Left cardiac atrium (tissue), 4 donors: Measurements from ENCODE around the gene DENND6B. TPM values are rescaled to one million over a fixed set of nuclear protein-coding genes. Genes with fewer than 3 reads are reported as not detected.

Experiments used
- ATAC-seq, 2 donors: fragments of 200-7000 bp; cut with Tn5 transposase; one replicate each; pipeline ENCODE4 v1.9.1; 2020; ENCODE audit warnings: mild to moderate bottlenecking in 2 of 2, moderate library complexity in 2 of 2
- DNase-seq: peaks from one replicate; pipeline ENCODE4 v3.0.0-alpha.2; 2020
- intact Hi-C, 2 donors: fragments of 100-400 bp; cut with DNase I; formaldehyde crosslinking; loops; one replicate each; pipeline versions ENCODE4 v1.14.1 to v1.15.1; 2022 to 2023
- total RNA-seq, 2 donors: library from RNA; stranded (reverse); fragmentation: NEBNext Ultra II Directional; extraction: Animal tissue kit (Norgen Biotek cat#: 25700); gene quantifications; one replicate each; pipeline ENCODE4 v1.2.1, GENCODE V29; 2021
- donor health status: DM: no; HTN: yes; CAD: no.
- donor health status: DM: no; HTN: yes; CAD: no; lungs with severe emphysema.
- donor health status: DM: yes; HTN: yes; CAD: no.
- donor health status: Dilated cardiomyopathy.

Gene DENND6B
- total RNA-seq, 2 donors from 2014 or later: 2.4 TPM

- DNase-seq: no peak
- intact Hi-C loops: no loop called here
Measured at GRCh38 chr22:50307890-50308596, 18.8 kb downstream of the DENND6B start.

GRCh38 chr22:50306753-50307749 lies 19.8 kb downstream of the DENND6B start, which contains the start of gene PLXNB2:
TSS of gene PLXNB2 (minus strand) at chr22:50307646. CDS start at chr22:50290584, 17,062 bp downstream.
- intact Hi-C loops: no loop called here
- peak; percentile 87 for DNase-seq
- ATAC-seq: peak; percentile 45 to 68

More at GRCh38 chr22:50307890-50308596, 18.8 kb downstream of the DENND6B start:
- no peak for ATAC-seq

- peak; percentile 56 to 68 for ATAC-seq
- intact Hi-C loops: no loop called here
Measured at GRCh38 chr22:50305923-50306566, 20.8 kb downstream of the DENND6B start.

GRCh38 chr22:50305393-50305922 lies 21.4 kb downstream of the DENND6B start:
- ATAC-seq (peak in 1 of 2 donors; percentile 0), DNase-seq (no peak)
- intact Hi-C loops: no loop called here

More at GRCh38 chr22:50305923-50306566, 20.8 kb downstream of the DENND6B start:
- peak; percentile 90 for DNase-seq

- DNase-seq (no peak), ATAC-seq (peak; percentile 1 to 5)
- intact Hi-C loops: no loop called here
Measured at GRCh38 chr22:50304528-50305392, 22.1 kb downstream of the DENND6B start.

- DNase-seq: peak; percentile 73
- peak in 1 of 2 donors; percentile 0 for ATAC-seq
- intact Hi-C loops: no loop called here
Measured at GRCh38 chr22:50303848-50304527, 22.8 kb downstream of the DENND6B start.

GRCh38 chr22:50303515-50303847 lies 23.3 kb downstream of the DENND6B start:
- DNase-seq (no peak), ATAC-seq (no peak)
- intact Hi-C loops: no loop called here

GRCh38 chr22:50302564-50302963 lies 24.2 kb downstream of the DENND6B start:
- intact Hi-C loops: no loop called here
- ATAC-seq (peak; percentile 1 to 10), DNase-seq (no peak)

- ATAC-seq (peak; percentile 6 to 25), DNase-seq (no peak)
- intact Hi-C loops: no loop called here
Measured at GRCh38 chr22:50302041-50302541, 24.7 kb downstream of the DENND6B start.

GRCh38 chr22:50301581-50301991 lies 25.2 kb downstream of the DENND6B start:
- DNase-seq (no peak), ATAC-seq (no peak)
- intact Hi-C loops: no loop called here

GRCh38 chr22:50300620-50301257 lies 26.1 kb downstream of the DENND6B start:
- DNase-seq: no peak
- intact Hi-C loops: no loop called here
- ATAC-seq: no peak

GRCh38 chr22:50299785-50300619 lies 26.8 kb downstream of the DENND6B start:
- DNase-seq (no peak), ATAC-seq (peak in 1 of 2 donors; percentile 2)
- intact Hi-C loops: no loop called here

- peak in 1 of 2 donors; percentile 4 for ATAC-seq
- intact Hi-C loops: no loop called here
- peak; percentile 68 for DNase-seq
Measured at GRCh38 chr22:50298937-50299784, 27.7 kb downstream of the DENND6B start.

GRCh38 chr22:50298266-50298637 lies 28.6 kb downstream of the DENND6B start:
- ATAC-seq: no peak
- no peak for DNase-seq
- intact Hi-C loops: no loop called here

GRCh38 chr22:50297510-50298265 lies 29.1 kb downstream of the DENND6B start:
- DNase-seq (no peak), ATAC-seq (no peak)
- intact Hi-C loops: no loop called here
